GM20000 (cell line): ENCODE measurements around the gene FGD1.
"Not testable (repeated sequence)": the region's sequence is repeated elsewhere in the genome, so short reads cannot be mapped to it uniquely, and the experiment has no call there.

Source experiments
- DNase-seq: peaks from one replicate; pipeline ENCODE4 v3.0.0; 2012; ENCODE audit warnings: low spot score
- CTCF ChIP-seq: IDR thresholded peaks from 2 replicates; pipeline ENCODE4 v1.5.1; 2012; ENCODE audit warnings: mild to moderate bottlenecking, control low read depth; ENCODE audit errors: extremely low read depth, missing control alignments

Gene FGD1

GRCh38 chrX:54509400-54509799, 13.4 kb upstream of the FGD1 start:
- TF ChIP-seq CTCF = no peak

GRCh38 chrX:54496936-54497335, 902 bp upstream of the FGD1 start:
- no peak for DNase-seq
- TF ChIP-seq CTCF = no peak

More at GRCh38 chrX:54509400-54509799, 13.4 kb upstream of the FGD1 start:
- no peak for DNase-seq

- TF ChIP-seq CTCF = no peak
Observed at GRCh38 chrX:54496517-54496852, 451 bp upstream of the FGD1 start.

GRCh38 chrX:54494989-54495813, 833 bp downstream of the FGD1 start:
- no peak for DNase-seq
- TF ChIP-seq CTCF = no peak

More at GRCh38 chrX:54496517-54496852, 451 bp upstream of the FGD1 start:
- no peak for DNase-seq

GRCh38 chrX:54494166-54494988, 1.7 kb downstream of the FGD1 start:
- DNase-seq = no peak
- no peak for TF ChIP-seq CTCF

- no peak for DNase-seq
- no peak for TF ChIP-seq CTCF
Observed at GRCh38 chrX:54492340-54492739, 3.7 kb downstream of the FGD1 start.

- not testable (repeated sequence) for DNase-seq
Observed at GRCh38 chrX:54489819-54490218, 6.2 kb downstream of the FGD1 start.
